Dermis microvascular lymphatic vessel endothelial cell (primary cell): ENCODE data around the gene CD74. TPM values are rescaled to one million over a fixed set of nuclear protein-coding genes. Genes with fewer than 3 reads are reported as not detected.

ENCODE experiments used
- DNase-seq, 2 donors: peaks; one replicate each; pipeline versions ENCODE4 v3.0.0 to v3.0.0-alpha.2; 2010; ENCODE audit warnings: low read depth in 2 of 2
- total RNA-seq: library from RNA; depleted of rRNA; stranded (reverse); fragments of >200 nt; gene quantifications from 2 replicates; pipeline ENCODE4 v1.2.1, GENCODE V29; 2014

Gene CD74
- total RNA-seq, 1 donor from 2014 or later: 1.2 TPM

DNA sequence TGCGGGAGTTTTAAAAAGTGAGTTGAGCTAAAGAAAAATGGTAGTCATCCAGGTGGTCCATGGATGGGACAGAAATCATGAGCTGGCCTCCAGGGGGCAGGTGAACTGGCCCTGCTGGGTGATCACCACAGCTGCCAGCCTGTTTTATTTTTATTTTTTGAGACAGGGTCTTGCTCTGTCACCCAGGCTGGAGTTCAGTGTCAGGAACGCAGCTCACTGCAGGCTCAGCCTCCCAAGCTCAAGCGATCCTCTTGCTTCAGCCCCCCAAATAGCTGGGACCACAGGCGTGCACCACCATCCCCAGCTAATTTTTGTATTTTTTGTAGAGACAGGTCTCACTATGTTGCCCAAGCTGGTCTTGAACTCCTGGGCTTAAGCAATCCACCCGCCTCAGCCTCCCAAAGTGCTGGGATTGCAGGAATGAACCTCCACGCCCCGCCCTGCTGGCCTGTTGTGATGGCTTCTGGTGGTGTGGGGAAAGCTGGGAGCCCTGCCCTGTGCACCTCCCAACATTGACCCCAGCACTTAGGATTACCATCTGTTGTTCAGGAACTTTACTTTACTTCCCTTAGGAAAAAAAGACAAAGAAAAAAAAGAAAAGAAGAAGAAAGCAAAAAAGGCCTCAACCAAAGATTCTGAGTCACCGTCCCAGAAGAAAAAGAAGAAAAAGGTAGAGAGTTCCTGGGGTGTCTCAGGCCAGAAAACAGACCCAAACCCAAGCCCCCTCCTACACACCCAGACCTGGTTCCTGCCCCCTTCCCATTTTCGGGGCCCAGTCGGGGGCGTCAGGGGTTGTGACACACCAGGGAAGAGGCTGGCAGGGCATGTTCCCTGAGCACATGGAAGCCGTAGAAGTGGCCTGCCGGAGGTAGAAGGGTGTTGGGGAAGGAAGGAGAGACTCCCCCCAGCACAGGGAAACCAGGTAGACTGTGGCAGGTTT, 14.7 kb downstream of the CD74 start:
- DNase-seq: no peak

DNA sequence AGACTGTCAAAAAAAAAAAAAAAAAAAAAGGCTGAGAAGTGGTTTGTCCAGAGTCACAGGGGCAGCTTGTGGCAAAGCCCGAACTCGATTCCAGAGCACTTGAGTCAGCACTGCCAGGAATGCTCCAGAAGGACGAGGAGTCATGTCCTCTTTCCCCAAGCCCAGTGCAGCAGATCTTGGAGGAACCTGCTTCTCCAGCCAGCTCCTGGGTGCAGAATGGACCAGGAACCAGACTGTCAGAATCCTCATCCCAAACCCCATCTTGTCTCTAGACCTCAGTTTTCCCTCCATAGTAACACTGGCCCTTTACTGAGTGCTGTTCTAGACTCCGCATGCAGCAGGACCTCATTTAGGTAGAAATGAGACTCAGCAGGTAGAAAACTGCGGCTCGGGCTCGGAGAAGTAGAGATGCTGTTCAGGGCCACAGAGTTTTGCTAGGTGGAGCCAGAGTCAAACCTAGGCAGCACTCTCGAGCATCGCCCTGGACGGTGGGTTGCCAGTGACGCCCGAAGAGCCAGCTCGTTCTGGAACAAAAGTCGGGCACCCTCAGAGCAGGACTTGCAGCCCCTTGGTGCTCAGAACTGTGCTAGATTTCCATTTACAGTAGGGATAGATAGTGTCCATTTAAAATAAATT, 15.4 kb downstream of the CD74 start:
- DNase-seq: no peak

- no peak for DNase-seq
Observed at GRCh38 chr5:150396267-150396666, 16.4 kb downstream of the CD74 start.

- DNase-seq: no peak
Observed at GRCh38 chr5:150395688-150395975, 17.1 kb downstream of the CD74 start.

- DNase-seq: no peak
Observed at GRCh38 chr5:150394912-150395687, 17.6 kb downstream of the CD74 start.

DNA sequence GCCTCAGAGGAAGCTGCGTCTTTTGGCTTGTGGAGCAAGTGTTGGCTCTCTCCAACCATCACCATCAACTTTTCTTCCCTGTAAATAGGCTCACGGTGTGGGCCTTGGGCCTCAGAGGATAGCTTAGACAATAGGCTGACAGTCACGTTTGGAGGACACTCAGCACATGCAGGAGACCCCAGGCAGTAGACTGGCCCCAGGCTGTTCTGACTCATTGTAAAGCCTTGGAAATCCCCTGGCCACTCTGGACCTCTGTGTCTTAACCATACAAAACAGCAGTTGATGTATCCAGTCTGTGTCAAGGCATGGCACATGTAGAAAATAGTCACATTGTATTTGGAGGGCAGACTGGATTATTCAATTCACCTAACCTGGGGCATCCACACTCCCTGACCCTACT, 18.6 kb downstream of the CD74 start:
- peak in 1 of 2 donors; percentile 46 for DNase-seq

DNA sequence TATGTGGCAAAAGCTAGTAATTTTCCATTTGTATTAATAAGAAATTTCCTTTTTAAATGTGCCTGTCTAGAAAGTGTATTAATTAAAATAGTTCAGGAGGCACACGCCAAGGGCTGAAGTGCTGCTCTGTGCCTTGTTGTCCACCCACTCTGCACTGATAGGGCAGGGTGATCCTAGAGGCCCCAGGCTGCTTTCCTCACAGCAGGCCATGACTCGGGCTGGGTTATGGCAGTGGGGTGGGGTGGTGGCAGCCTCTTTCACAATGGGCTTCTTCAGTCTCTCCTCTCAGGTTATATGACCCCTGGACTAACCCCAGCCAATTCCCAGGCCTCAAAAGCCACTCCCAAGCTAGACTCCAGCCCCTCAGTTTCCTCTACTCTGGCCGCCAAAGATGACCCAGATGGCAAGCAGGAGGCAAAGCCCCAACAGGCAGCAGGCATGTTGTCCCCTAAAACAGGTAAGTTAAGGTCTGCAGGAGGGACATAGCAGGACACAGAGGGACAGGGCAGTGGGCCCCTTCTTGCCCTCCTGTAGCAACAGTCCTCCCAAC, 19.5 kb downstream of the CD74 start:
- DNase-seq: no peak

DNA sequence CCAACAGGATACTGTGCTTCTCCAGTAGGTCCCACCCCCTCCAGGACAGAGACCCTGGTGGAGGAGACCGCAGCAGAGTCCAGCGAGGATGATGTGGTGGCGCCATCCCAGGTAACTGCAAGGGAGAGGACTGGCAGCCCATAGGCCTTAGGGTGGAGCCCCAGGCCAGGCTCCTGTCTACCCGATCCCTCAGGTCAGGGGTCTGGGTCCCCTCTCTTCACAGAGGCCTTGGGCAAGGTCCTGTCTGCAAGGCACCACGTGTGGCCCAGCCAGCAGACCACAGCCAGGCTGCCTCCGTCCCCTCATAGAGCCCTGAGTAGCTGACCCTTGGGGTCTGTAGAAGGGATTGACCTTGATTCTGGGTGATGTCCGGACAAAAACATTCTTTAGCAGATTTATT, 20.0 kb downstream of the CD74 start:
- DNase-seq: no peak

DNA sequence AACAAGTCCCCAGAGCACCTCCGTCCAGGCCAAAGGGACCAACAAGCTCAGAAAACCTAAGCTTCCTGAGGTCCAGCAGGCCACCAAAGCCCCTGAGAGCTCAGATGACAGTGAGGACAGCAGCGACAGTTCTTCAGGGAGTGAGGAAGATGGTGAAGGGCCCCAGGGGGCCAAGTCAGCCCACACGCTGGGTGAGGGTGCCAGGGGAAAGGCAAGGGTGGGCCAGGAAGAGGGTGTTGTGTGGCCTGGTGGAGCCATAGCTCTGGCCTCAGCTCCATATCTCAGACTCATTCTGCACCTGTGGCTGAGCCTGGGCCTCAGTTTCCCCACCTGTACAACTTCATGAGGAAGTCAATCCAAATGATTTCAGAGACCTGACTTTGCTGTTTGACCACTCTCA, 20.7 kb downstream of the CD74 start:
- no peak for DNase-seq

- no peak for DNase-seq
Observed at GRCh38 chr5:150391064-150391834, 21.5 kb downstream of the CD74 start.

GRCh38 chr5:150389531-150390266, 23.0 kb downstream of the CD74 start:
- DNase-seq: no peak

DNA sequence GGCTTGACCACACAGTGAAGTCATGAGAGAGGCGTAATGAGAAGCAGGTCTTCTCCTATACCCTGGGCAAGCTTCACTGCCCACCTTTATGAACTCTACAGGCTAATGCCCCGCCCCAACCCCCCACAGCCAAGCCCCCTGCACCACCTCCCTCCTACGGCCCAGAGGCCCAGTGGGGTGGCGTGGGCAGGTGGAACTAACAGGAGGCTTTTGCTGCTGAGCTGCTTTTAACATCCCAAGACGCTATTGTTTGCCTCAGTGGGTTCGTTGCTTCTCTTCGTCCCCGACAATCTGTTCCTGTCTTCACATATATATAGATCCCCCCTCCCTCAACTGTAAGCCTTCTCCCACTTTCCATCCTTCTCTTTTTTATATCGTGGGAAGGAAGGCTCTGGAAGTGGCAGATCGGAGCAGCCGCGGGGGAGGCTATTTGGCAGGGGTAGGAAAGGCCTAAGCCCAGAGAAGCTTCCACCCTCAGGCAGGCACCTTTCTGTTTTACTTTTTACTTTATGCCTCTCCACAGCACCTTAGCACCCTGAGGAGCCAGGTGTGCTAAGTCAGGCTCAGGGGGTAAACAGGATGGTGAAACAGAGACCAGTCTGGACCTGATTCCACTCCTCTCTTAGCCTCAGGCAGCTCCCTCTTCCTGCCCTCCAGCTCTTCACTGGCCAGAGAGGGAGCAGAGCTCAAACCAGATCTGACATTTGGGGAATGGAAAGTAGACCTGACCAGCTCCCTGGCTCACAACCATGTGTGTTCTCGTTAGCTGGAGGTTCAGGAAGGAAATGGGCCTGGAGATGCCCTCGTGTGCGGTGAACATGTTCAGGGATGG, 26.5 kb downstream of the CD74 start:
- no peak for DNase-seq

GRCh38 chr5:150384701-150385100, 28.0 kb downstream of the CD74 start:
- DNase-seq: no peak

DNA sequence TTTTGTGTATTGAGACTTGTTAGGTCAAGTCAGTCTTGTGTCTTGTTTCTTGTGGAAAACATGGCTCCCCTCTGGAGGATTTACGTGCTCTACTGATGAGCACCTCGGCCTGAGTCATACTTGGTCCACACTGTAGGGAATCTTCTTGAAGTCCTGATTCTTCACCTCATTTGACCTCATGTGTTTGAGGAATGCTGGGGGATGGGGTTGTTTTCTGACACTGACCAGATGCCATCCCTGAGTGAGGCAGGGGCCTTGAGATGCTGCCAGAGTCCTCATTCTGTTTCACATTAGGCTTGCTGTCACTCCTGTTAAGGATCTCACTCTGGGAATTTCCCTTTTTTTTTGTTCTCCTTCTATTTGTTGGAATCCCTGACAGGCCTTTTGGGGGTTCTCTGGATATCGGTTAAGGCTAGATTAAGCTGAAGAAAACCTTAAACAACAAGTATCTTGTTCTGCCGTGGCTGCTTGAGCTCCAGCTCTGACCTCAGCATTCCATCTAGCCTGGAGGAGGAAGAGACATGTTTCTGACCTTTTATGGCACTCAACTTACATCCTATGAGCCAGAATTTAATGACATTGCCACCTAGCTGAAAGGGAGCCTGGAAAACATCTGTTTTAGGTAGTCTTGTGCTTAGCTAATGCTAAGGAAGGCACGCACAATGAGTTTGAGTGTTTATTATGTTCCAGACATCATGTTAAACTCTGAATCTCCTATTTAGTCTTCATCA, 34.6 kb downstream of the CD74 start:
- no peak for DNase-seq

DNA sequence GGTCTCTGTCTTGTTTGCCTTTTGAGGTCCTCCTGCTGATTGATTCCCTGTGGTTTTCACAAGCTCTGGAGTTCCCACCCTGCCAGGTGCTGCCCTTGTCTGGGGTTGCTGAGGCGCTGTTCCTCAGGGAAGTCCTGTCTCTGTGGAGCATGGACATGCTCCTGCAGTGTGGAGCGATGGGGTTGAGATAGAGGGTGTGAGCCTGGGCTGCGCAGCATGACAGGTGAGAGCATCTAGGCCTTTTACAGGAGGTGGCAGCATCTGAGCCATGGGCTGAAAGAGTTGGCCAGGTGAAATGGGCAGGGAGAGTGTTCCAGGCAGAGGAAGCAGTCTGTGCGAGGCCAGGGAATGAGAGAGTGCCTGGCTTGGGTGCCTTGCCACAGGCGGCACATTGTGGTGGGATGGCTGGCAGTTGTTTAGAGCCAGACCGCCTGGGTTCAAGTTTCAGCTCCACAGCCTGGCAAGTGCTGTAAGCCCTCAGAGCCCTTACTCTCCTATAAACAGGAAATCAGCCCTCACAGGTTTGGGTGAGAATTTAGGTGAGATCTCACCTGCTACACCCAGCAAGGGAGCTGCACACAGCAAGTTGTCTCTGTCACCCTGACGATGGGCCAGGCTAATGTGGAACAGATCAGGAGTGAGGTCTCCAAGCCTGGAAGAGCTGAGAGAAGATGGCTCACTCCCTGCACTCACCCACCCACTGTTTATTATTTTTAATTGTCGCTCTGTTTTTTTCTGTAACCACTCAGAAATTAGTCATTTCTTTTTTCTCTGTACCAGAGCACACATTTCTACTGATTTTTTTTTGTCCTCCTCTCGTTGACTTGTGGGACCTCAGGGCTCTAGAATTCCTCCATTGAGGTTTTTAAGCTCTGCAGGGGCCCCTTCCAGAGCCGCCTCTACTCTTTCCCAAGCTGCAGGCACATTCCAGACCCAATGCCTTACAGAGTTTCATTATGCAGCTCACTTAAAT, 35.6 kb downstream of the CD74 start:
- DNase-seq: no peak

GRCh38 chr5:150374651-150375050, 38.1 kb downstream of the CD74 start:
- DNase-seq: no peak

GRCh38 chr5:150372639-150373038, 40.1 kb downstream of the CD74 start:
- no peak for DNase-seq

- no peak for DNase-seq
Observed at GRCh38 chr5:150368526-150368925, 44.2 kb downstream of the CD74 start.
